GM04504 (cell line): ENCODE measurements around the gene IMPA2.
"Not testable (repeated sequence)": the region's sequence is repeated elsewhere in the genome, so short reads cannot be mapped to it uniquely, and the experiment has no call there.

Source experiments
- DNase-seq: peaks from one replicate; pipeline ENCODE4 v3.0.0-alpha.2; 2012; ENCODE audit warnings: low read depth

IMPA2 gene

DNA sequence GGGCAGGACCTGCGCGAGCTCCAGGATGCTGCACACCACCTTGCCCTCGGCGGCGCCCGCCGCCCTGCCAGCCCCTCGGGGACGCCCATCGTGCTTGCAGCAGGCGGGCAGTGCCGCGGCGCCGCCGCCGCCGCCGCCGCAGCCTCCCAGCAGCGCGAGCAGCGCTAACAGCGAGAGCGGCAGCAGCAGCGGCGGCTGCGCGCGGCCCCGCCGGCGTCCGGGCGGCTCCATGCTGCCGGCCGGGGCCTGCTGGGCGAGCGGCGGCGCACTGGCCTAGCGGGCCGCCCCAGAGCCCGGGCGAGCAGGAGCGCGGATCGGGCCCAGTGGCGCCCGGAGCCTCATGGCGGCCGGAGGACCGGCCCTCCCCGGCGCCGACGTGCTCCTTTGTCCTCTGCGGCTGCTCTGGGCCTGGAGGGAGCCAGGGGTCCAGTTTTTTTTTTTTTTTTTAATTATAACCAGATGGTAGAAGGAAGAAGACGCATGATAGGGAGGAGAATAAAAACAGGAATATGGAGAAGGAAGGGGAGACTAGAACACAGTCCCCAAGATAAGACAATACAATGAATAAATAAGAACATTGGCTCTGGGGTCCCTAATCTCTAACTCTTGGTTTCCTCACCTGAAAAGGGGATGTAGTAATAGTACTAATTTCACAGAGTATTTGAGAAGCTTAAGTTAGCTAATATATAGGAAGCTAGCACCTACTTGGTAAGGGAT is 95.3 kb downstream of the IMPA2 start:
- DNase-seq, result no peak

DNA sequence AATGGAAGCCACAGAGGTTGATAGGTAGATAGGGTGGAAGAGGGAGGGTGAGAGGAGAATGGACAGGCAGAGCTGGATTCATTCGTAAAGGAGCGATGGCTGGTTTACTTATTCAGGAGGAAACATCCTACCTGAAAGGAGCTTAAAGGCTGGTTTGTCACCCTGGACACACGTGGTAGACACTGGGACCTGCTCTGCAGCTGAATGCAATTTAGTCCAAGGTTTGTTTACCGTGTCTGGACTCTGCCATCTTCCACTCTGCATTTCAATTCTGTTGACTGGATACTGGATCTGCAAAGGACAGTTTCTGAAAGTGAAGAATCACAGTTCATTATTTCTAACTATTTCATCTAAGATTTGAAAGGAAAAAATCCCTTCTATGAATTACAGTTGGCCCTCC is 96.7 kb downstream of the IMPA2 start:
- not testable (repeated sequence) for DNase-seq

DNA sequence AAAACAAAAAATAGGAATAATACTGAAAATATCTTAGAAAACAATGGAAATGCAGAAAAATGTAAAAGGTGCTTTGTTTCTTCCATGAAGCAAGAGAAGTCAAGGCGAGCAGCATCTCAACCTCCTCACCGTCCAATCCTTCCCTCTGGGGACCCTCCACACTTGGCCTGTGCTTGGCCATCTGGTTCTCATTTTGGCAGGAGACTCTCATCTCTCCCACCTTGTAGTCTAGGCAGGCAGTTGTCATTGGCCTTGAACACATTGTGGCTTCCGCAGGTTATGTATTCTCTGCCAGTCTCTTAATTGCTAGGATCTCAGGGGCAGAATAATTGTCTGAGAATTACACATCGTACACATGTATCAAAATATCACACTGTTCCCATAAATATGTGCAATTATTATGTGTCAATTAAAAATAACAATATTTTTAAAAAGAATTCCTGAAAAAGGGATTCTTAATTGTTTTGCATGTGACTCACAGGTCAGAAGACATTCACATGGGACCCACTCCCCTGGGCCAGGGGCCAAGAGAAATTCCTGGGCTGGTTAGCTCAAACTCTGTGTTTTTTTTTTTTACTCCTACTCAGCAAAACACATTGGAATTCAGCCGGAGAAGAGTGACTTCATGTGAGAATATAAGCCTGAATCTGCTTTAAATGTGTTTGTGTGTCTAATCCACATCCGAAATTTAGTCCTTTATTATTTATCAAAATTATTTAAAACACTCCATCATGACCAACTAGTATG is 98.4 kb downstream of the IMPA2 start:
- no peak for DNase-seq
